AG04450 (cell line): ENCODE measurements around the gene TMIGD2. TPM values are rescaled to one million over a fixed set of nuclear protein-coding genes. Genes with fewer than 3 reads are reported as not detected.

Experiments
- CTCF ChIA-PET: fragments of 300-600, 350-600 bp; formaldehyde crosslinking; extraction: SDS; loops from one replicate; lab custom pipeline; 2022; ENCODE audit warnings: antibody characterized with exemption, inconsistent platforms; lab: Charles Lee
- POLR2A ChIA-PET: fragments of 350-600 bp; formaldehyde crosslinking; extraction: SDS; loops from one replicate; lab custom pipeline; 2021; ENCODE audit warnings: antibody characterized with exemption, inconsistent platforms; lab: Yijun Ruan, JAX
- DNase-seq: peaks from one replicate; pipeline ENCODE4 v3.0.0-alpha.2; 2011; ENCODE audit warnings: low read depth, low spot score
- H3K27ac ChIP-seq: one replicate; pipeline ENCODE4 v1.5.1; 2012; ENCODE audit warnings: low read depth, low read length, control low read depth
- H3K27me3 ChIP-seq: one replicate; pipeline ENCODE4 v1.6.0; 2012; ENCODE audit warnings: low read length; ENCODE audit not compliant: control insufficient read depth, insufficient read depth
- H3K4me3 ChIP-seq: 2 replicates; pipeline ENCODE4 v1.5.1; 2011; ENCODE audit warnings: mild to moderate bottlenecking, low read depth, low read length, control low read depth
- H3K9me3 ChIP-seq: 2 replicates; pipeline ENCODE4 v1.5.1; 2012; ENCODE audit warnings: low read length; ENCODE audit not compliant: control insufficient read depth, insufficient read depth
- polyA plus RNA-seq: library from polyadenylated mRNA; depleted of rRNA; stranded (reverse); fragments of >200 nt; gene quantifications from 2 replicates; pipeline ENCODE4 v1.2.3, GENCODE V29; 2011
- TF ChIP-seq, protein P1 (sequence below): IDR thresholded peaks from 2 replicates; pipeline ENCODE4 v1.5.1; 2011; ENCODE audit warnings: low read depth, low read length, control low read depth, inconsistent platforms

Gene TMIGD2
- polyA plus RNA-seq, 1 experiment = not detected

DNA sequence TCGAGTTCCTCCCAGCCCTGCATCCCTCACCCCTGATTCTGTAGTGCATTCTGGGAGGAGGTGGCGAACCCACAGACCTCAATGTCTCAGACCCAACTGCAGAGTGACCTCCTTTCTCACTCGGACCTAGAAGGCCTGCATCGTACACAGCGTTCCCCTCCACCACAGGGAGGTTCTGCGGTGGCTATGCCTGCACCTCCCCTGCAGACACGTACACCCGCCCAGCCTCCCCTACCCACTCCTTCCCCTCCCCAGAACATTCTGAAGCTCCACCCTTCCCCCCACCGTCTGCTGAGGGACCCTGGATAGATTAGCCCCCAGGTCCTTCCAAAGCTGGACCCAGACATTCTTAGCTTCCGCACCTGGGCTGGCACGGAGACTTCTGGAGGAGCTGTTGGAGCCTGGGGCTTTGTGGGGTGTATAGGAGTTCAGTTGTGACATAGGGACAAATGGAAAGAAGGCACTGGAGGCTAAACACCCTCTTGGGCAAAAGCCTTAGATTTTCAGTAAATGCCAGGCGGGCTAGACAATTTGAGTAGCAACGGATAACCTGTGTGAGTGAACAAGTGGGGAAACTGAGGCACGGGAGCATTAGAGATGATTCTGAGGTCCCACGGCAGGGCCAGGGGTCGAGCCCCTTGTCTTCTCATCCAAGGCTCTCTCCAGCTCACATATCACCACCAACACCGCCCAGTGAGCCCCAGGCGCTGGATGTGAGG is 1.8 kb upstream of the TMIGD2 start:
- DNase-seq = no peak
- Histone ChIP-seq H3K27ac (no peak overlapping the region), H3K27me3 (no peaks in the 10 kb centered on the region), H3K9me3 (no peaks in the 10 kb centered on the region), H3K4me3 (peak overlapping the region; percentile 55; the same call in 1 of the 2 replicates)
- ChIA-PET POLR2A (interaction anchor here (0.6 to 1.0 kb wide), 4 partner anchors 18 to 564 kb away, joined by 3 to 8 read pairs (median 5); partner anchors contain the start of gene PLIN3), CTCF (no interaction called here)
- TF ChIP-seq, protein P1, sequence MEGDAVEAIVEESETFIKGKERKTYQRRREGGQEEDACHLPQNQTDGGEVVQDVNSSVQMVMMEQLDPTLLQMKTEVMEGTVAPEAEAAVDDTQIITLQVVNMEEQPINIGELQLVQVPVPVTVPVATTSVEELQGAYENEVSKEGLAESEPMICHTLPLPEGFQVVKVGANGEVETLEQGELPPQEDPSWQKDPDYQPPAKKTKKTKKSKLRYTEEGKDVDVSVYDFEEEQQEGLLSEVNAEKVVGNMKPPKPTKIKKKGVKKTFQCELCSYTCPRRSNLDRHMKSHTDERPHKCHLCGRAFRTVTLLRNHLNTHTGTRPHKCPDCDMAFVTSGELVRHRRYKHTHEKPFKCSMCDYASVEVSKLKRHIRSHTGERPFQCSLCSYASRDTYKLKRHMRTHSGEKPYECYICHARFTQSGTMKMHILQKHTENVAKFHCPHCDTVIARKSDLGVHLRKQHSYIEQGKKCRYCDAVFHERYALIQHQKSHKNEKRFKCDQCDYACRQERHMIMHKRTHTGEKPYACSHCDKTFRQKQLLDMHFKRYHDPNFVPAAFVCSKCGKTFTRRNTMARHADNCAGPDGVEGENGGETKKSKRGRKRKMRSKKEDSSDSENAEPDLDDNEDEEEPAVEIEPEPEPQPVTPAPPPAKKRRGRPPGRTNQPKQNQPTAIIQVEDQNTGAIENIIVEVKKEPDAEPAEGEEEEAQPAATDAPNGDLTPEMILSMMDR = no peak

DNA sequence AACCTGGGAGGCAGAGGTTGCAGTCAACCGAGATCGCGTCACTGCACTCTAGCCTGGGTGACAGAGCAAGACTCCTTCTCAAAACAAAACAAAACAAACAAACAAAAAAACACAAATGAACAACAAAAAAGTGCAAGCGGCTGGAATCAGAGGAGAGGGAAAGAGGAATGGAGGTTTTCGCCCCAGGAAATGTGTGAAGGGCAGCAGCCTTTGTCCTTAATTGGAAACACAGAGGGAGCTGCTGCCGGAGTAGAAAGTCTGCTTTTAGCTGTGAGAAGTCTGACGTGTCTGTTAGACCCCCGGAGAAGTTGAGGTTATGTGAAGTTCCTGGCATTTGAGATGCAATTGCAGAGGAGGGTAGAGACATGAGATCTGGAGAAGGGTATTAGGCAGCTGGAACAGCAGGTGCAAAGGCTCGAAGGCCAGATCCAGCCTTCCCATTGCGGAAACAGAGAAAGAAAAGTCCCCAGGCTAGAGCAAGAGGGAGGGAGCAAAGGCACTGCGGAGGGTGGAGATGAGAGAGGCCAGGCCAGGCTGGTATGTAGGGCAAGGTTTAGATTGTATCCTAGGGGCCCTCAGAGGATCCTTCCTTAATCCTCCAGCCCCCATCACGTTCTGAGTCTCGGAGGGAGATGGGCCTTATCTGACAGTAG is 473 bp downstream of the TMIGD2 start:
- POLR2A ChIA-PET = no interaction called here

DNA sequence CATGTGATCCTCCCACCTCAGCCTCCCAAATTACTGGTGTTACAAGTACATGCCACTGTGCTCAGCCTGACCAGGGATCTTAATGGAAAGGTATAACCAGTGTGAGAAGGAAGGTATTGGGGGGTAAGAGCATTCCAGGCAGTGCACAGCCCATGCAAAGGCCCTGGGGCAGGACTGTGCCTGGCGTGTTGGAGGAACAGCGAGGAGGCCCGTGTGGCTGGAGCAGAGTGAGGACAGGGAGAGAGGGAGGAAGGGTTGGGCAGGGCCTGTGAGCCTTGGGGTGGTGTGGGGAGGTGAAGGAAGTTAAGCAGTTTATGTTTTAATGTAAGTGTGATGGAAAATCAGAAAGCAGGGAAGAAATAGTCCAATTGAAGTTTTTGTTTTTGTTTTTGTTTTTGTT is 1.6 kb downstream of the TMIGD2 start:
- no peaks in the 10 kb centered on the region for H3K9me3 ChIP-seq
- TF ChIP-seq, protein P1 = no peak
- POLR2A ChIA-PET = interaction anchor here (0.6 kb wide), 1 partner anchor 113 kb away, joined by 5 read pairs; no protein-coding TSS in a partner anchor
- H3K4me3 ChIP-seq = no peak overlapping the region
- CTCF ChIA-PET = no interaction called here
- H3K27me3 ChIP-seq = no peaks in the 10 kb centered on the region
- DNase-seq = no peak
- no peak overlapping the region for H3K27ac ChIP-seq

More for the DNA sequence above, 473 bp downstream of the TMIGD2 start:
- CTCF ChIA-PET = interaction anchor here (0.6 kb wide), 1 partner anchor 32 kb away, joined by 9 read pairs; no protein-coding TSS in a partner anchor
- H3K9me3 ChIP-seq = no peaks in the 10 kb centered on the region
- no peak overlapping the region for H3K4me3 ChIP-seq
- DNase-seq = no peak
- TF ChIP-seq, protein P1 = no peak
- no peak overlapping the region for H3K27ac ChIP-seq
- no peaks in the 10 kb centered on the region for H3K27me3 ChIP-seq

DNA sequence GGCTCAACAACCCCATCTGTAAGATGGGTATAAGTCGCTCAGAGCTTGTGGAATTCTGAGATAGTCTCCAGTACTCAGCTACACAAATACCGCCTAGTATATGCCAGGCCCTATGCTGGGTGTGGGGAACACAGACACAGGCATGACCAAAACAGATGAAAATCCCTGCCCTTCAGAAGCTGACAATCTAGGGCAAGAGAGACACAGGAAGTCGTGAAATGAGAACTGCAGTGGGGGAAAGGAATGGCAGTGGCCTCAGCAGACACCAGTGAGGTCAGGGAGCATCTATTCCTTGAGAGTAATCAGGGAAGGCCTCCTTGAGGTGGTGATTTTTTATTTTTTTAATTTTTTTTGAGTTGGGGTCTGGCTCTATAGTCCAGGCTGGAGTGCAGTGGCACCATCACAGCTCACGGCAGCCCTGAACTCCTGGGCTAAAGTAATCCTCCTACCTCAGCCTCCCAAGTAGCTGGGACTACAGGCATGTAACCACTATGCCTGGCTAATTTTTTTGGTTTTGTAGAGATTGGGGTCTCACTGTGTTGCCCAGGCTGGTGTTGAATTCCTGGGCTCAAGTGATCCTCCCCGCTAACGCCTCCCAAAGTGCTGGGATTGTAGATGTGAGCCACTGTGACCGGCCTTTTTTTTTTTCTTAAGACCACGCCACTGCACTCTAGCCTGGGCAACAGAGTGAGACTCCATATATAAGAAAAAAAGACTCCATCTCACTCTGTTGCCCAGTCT is 3.2 kb downstream of the TMIGD2 start:
- DNase-seq = no peak
- H3K27ac ChIP-seq = no peak overlapping the region
- H3K9me3 ChIP-seq = no peaks in the 10 kb centered on the region
- no peaks in the 10 kb centered on the region for H3K27me3 ChIP-seq
- POLR2A ChIA-PET = no interaction called here
- CTCF ChIA-PET = interaction anchor here (0.7 to 0.9 kb wide), 2 partner anchors 32 to 102 kb away, joined by 3 to 4 read pairs; partner anchors contain the start of gene SH3GL1
- TF ChIP-seq, protein P1 = no peak
- H3K4me3 ChIP-seq = no peak overlapping the region
